Measurements from ENCODE around the gene PRSS22. TPM values are rescaled to one million over a fixed set of nuclear protein-coding genes. Genes with fewer than 3 reads are reported as not detected.

PRSS22 gene, protein sequence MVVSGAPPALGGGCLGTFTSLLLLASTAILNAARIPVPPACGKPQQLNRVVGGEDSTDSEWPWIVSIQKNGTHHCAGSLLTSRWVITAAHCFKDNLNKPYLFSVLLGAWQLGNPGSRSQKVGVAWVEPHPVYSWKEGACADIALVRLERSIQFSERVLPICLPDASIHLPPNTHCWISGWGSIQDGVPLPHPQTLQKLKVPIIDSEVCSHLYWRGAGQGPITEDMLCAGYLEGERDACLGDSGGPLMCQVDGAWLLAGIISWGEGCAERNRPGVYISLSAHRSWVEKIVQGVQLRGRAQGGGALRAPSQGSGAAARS
- not detected in 2 replicates for total RNA-seq

DNA sequence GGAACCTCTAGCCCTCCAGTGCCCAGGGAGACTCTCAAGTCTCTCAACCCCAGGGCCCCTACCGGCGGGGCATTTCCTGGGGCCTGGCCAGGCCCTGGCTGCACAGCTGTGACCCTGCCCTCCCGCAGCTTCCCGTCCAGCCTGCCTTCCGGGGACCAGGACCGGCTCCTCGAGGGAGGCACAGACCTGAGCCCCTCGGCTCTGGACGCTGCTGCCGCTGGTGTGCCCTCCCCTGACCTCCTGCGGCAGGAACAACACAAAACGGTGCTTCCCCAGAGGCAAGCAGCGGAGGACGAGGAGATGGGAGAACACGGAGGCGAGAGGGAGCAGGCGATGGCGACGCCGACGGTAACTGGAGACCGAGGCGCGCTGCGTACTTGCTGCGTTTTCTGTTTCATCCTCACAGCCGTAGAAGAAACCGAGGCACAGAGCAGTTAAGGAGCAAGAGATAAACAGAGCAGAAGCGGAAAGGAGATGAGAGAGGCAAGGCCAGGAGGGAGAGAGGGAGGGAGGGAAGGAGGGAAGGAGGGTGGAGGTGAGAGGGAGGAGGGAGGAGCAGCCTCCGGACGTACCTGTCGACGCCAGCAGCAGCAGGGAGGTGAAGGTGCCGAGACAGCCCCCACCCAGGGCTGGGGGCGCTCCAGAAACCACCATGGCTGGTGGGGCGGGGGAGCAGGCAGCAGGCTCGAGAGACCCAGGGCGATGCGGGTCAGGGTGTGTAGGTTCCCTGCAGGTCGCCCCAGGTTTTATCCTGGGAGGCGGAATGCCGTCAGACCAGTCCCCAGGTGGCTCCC, at the start of gene PRSS22:
Gene PRSS22 (minus strand): TSS at position 720 of the 794 bp plus-strand sequence. CDS start 66 bp downstream, at position 654.

DNA sequence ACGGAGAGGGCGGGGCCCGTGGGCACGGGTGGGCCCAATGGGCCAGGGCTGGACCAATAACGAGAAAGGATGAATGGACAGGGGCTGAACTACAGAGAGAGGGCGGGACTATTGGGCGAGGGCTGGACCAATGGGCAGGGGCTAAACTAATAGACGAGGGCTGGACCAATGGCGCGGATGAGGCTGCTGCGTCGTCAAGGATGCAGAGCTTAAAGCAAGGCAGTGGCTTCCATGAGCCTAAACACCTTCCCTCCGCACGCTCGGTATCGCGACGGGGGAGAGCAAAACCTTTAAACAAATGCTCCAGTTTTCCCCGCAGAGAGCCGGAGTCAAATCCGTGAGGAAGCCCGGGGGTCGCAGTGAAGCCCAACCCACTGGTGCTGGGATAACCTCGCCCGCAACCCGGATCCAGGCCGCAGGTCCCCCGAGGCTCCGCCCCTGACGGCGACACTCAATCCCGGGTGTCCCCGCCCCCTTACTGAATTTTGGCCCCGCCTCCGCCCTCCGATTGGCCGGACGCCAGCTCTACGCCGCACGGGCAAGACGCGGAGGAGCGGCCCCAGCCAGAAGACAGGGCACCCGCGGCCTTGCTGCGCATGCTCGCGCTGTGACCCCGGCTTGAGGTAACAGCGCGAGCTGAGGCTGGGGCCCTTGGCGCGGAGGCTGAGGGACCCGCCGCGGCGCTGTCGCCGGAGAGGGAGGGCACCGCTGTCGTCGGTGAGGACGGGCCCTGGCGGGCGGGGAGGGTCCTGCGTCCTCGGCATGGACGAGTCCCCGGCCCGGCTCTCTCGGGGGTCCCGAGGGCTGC, 24.9 kb upstream of the PRSS22 start, which contains the start of gene FLYWCH2:
Gene FLYWCH2 (plus strand): TSS at position 566 of the 808 bp plus-strand sequence. CDS start 13,235 bp downstream, outside the sequence.

DNA sequence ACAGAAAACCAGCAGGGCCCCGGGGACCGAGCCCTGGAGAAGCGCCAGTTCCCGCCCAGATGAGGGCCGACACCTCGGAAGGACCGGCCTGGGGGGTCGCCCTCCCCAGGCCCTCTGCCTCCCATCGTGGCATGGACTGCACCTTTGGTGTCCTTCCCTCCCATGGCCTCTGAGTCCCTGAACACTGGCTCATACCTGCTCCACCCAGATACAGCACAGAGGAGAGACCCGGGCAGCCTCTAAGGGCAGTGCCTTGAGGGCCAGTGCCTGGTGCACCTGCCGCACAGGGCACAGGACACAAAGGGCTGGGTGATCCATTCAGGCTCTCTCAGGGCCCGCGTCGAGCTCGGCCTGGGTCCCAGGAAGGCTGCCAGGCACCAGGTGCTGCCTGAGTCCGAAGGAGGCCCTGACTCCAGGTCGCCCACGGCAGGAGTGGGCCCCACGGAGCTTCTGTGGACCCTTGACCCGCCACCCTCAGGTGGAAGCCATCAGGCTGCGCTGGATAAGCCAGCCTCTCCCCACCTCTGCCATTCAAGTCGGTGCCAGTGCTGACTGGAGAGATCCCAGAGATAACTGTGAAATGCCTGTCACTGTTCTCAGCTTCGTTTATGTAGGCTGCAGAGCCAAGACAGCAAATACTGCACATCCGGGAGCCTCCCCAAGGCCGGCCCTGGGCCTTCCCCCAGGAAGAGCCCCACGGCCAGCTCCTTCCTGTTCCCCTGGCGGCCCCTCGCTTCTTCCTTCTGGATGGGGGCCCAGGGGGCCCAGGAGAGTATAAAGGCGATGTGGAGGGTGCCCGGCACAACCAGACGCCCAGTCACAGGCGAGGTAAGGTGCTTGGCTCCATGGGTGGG, 28.2 kb downstream of the PRSS22 start, which contains the start of gene ZG16B:
Gene ZG16B (plus strand): TSS at position 803 of the 854 bp plus-strand sequence. CDS start 139 bp downstream, outside the sequence.

DNA sequence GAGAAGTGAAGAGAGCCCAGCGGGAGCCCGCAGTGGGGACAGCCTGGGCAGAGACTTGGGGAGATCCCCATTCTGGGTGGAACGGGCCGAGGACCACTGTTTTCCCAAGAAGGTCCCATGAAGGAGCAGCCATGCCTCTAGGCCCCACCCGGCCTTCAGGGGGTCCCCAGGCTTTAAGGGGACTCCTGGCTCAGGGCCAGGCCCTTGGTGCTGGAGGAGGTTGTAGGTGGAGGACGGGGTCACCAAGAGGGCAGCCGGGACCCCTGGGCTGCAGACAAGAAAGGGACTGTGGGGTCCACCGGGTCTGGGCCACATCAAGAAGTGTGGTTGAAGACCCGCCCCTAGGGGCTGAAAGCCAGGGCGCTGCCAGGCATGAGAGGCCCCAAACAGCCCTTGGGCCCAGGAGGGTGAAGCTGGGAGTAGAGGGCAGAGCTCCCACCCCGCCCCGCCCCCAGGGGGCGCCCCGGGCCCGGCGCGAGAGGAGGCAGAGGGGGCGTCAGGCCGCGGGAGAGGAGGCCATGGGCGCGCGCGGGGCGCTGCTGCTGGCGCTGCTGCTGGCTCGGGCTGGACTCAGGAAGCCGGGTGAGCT, 41.1 kb downstream of the PRSS22 start, which contains the start of gene PRSS21:
Gene PRSS21 (plus strand): TSS at position 487 of the 589 bp plus-strand sequence. CDS start 32 bp downstream, at position 519.

Other genes with a start within 250 kb of the PRSS22 start
- gene KCTD5, start 175.6 kb downstream of the PRSS22 start, total RNA-seq: 28.9 and 31.7 TPM in 2 replicates
- 0.29 and 0.35 TPM in 2 replicates for gene PRSS27, start 137.9 kb downstream of the PRSS22 start, total RNA-seq
- 59.9 and 60.5 TPM in 2 replicates for gene SRRM2, start 105.5 kb downstream of the PRSS22 start, total RNA-seq
- 431 and 566 TPM in 2 replicates for gene ELOB, start 80.9 kb downstream of the PRSS22 start, total RNA-seq
- gene PRSS33, start 70.6 kb downstream of the PRSS22 start, total RNA-seq: not detected in 2 replicates
- not detected in 2 replicates for gene PRSS41, start 59.7 kb downstream of the PRSS22 start, total RNA-seq
- gene PRSS21, start 40.9 kb downstream of the PRSS22 start, total RNA-seq: 5.5 TPM in 1 of 2 replicates, not detected in the other
- not detected in 2 replicates for gene ZG16B, start 27.9 kb downstream of the PRSS22 start, total RNA-seq
- 77.8 and 89.9 TPM in 2 replicates for gene FLYWCH2, start 25.0 kb upstream of the PRSS22 start, total RNA-seq
- 45.8 and 46.1 TPM in 2 replicates for gene FLYWCH1, start 53.8 kb upstream of the PRSS22 start, total RNA-seq
- gene KREMEN2, start 106.1 kb upstream of the PRSS22 start, total RNA-seq: under 0.01 TPM in 1 of 2 replicates, not detected in the other
- 7.1 and 14.1 TPM in 2 replicates for gene PAQR4, start 111.2 kb upstream of the PRSS22 start, total RNA-seq
- 13.3 and 24.8 TPM in 2 replicates for gene PKMYT1, start 122.3 kb upstream of the PRSS22 start, total RNA-seq
- not detected in 2 replicates for gene CLDN9, start 154.8 kb upstream of the PRSS22 start, total RNA-seq
- gene CLDN6, start 160.0 kb upstream of the PRSS22 start, total RNA-seq: not detected in 2 replicates
- gene TNFRSF12A, start 162.2 kb upstream of the PRSS22 start, total RNA-seq: 236 and 323 TPM in 2 replicates
- 23.1 and 24.1 TPM in 2 replicates for gene HCFC1R1, start 165.8 kb upstream of the PRSS22 start, total RNA-seq
- 25.3 and 28.3 TPM in 2 replicates for gene THOC6, start 165.9 kb upstream of the PRSS22 start, total RNA-seq
- not detected in 2 replicates for gene BICDL2, start 178.8 kb upstream of the PRSS22 start, total RNA-seq
- not detected in 2 replicates for gene MMP25, start 188.4 kb upstream of the PRSS22 start, total RNA-seq
- gene IL32, start 207.5 kb upstream of the PRSS22 start, total RNA-seq: 23.6 and 27.3 TPM in 2 replicates
- not detected in 2 replicates for gene ZSCAN10, start 241.1 kb upstream of the PRSS22 start, total RNA-seq

Data from myometrial cell (primary cell).